HG02943 (cell line): Measurements from ENCODE around the gene CD274.
A peak's percentile ranks its signal among the peaks of the same experiment; 100 is the strongest.
"Not testable (repeated sequence)": the region's sequence is repeated elsewhere in the genome, so short reads cannot be mapped to it uniquely, and the experiment has no call there.

Source experiments
- ATAC-seq: cut with Tn5 transposase; IDR thresholded peaks from one replicate; pipeline ENCODE4 v1.9.1; 2021; ENCODE audit warnings: mild to moderate bottlenecking, low read depth, moderate library complexity; ENCODE audit not compliant: unreplicated experiment

Gene CD274

GRCh38 chr9:5450359-5451091, at the start of gene CD274:
Gene CD274 (plus strand): TSS chr9:5450542. CDS start chr9:5456114, 5,572 bp downstream.
- peak; percentile 59 for ATAC-seq

GRCh38 chr9:5402217-5402616, 48.1 kb upstream of the CD274 start:
- no peak for ATAC-seq

GRCh38 chr9:5408596-5408995, 41.7 kb upstream of the CD274 start:
- ATAC-seq, result no peak

- no peak for ATAC-seq
Measured at GRCh38 chr9:5416953-5417352, 33.4 kb upstream of the CD274 start.

- ATAC-seq, result no peak
Measured at GRCh38 chr9:5418481-5418880, 31.9 kb upstream of the CD274 start.

GRCh38 chr9:5419987-5420386, 30.4 kb upstream of the CD274 start:
- ATAC-seq, result no peak

GRCh38 chr9:5421163-5421562, 29.2 kb upstream of the CD274 start:
- no peak for ATAC-seq

- ATAC-seq, result no peak
Measured at GRCh38 chr9:5422276-5422675, 28.1 kb upstream of the CD274 start.

GRCh38 chr9:5425006-5425628, 25.2 kb upstream of the CD274 start:
- no peak for ATAC-seq

GRCh38 chr9:5427005-5427404, 23.3 kb upstream of the CD274 start:
- no peak for ATAC-seq

GRCh38 chr9:5428172-5428571, 22.2 kb upstream of the CD274 start:
- no peak for ATAC-seq

- ATAC-seq, result no peak
Measured at GRCh38 chr9:5428794-5429528, 21.4 kb upstream of the CD274 start.

GRCh38 chr9:5429873-5430564, 20.3 kb upstream of the CD274 start:
- no peak for ATAC-seq

GRCh38 chr9:5430912-5431311, 19.4 kb upstream of the CD274 start:
- no peak for ATAC-seq

GRCh38 chr9:5432890-5433289, 17.5 kb upstream of the CD274 start:
- not testable (repeated sequence) for ATAC-seq

GRCh38 chr9:5433328-5433727, 17.0 kb upstream of the CD274 start:
- ATAC-seq, result not testable (repeated sequence)

GRCh38 chr9:5433841-5434810, 16.2 kb upstream of the CD274 start:
- ATAC-seq, result not testable (repeated sequence)

GRCh38 chr9:5435912-5436311, 14.4 kb upstream of the CD274 start:
- no peak for ATAC-seq

GRCh38 chr9:5436441-5436840, 13.9 kb upstream of the CD274 start:
- ATAC-seq, result no peak
